Hepatic stellate cell (primary cell): ENCODE data around the gene PSMD8.
"Not testable (repeated sequence)": the region's sequence is repeated elsewhere in the genome, so short reads cannot be mapped to it uniquely, and the experiment has no call there.

Experiments
- DNase-seq: peaks from one replicate; pipeline ENCODE4 v3.0.0; 2011; ENCODE audit warnings: low spot score

The PSMD8 gene

GRCh38 chr19:38374332-38375097, at the start of gene PSMD8:
Gene PSMD8, plus strand, starts transcription at chr19:38374571. Its CDS starts 31 bp downstream, at chr19:38374602.
- peak; percentile 98 for DNase-seq

- DNase-seq = no peak
Observed at GRCh38 chr19:38326591-38326990, 47.8 kb upstream of the PSMD8 start.

GRCh38 chr19:38329651-38330050, 44.7 kb upstream of the PSMD8 start:
- DNase-seq = no peak

GRCh38 chr19:38331728-38332127, 42.6 kb upstream of the PSMD8 start:
- no peak for DNase-seq

- DNase-seq = no peak
Observed at GRCh38 chr19:38333245-38333644, 41.1 kb upstream of the PSMD8 start.

GRCh38 chr19:38335949-38336637, 38.3 kb upstream of the PSMD8 start:
- DNase-seq = peak; percentile 98

GRCh38 chr19:38336638-38337359, 37.6 kb upstream of the PSMD8 start:
- DNase-seq = peak; percentile 82

- no peak for DNase-seq
Observed at GRCh38 chr19:38337360-38337653, 37.1 kb upstream of the PSMD8 start.

- DNase-seq = not testable (repeated sequence)
Observed at GRCh38 chr19:38339011-38339410, 35.4 kb upstream of the PSMD8 start.

GRCh38 chr19:38340927-38341326, 33.4 kb upstream of the PSMD8 start:
- no peak for DNase-seq

- no peak for DNase-seq
Observed at GRCh38 chr19:38346837-38347236, 27.5 kb upstream of the PSMD8 start.

- no peak for DNase-seq
Observed at GRCh38 chr19:38350883-38351282, 23.5 kb upstream of the PSMD8 start.

- no peak for DNase-seq
Observed at GRCh38 chr19:38351865-38352395, 22.4 kb upstream of the PSMD8 start.

- no peak for DNase-seq
Observed at GRCh38 chr19:38352611-38353010, 21.8 kb upstream of the PSMD8 start.

GRCh38 chr19:38355728-38356725, 18.3 kb upstream of the PSMD8 start:
- no peak for DNase-seq

GRCh38 chr19:38358071-38358470, 16.3 kb upstream of the PSMD8 start:
- DNase-seq = no peak

GRCh38 chr19:38359242-38360021, 14.9 kb upstream of the PSMD8 start:
- DNase-seq = no peak

- DNase-seq = no peak
Observed at GRCh38 chr19:38360351-38360750, 14.0 kb upstream of the PSMD8 start.

- DNase-seq = no peak
Observed at GRCh38 chr19:38360839-38361631, 13.3 kb upstream of the PSMD8 start.

GRCh38 chr19:38361633-38362075, 12.7 kb upstream of the PSMD8 start:
- DNase-seq = peak; percentile 89
